Measurements from ENCODE around the gene ARHGAP26.

ARHGAP26 gene

DNA sequence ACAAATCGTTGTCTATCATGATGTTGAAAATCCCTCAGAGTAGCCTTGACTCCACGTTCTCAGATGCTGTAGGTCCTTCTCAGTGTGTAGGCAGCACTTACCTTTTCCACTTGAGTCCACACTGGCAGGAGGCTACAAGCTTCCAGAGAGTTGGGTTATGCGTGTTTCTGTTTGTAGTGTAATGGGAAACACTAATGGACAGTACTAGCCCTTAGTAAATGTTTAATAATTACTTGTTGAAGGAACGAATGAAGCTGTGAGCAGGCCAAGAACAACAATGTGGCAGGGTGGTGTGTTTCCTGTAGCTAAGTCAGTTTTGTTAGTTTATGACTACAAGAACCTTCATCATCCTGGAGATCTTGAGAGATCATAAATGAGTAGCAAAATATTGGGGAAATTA lies 83.5 kb downstream of the ARHGAP26 start:
- no peak for DNase-seq

- no peak for DNase-seq
Measured at GRCh38 chr5:142856269-142856782, 86.1 kb downstream of the ARHGAP26 start.

DNA sequence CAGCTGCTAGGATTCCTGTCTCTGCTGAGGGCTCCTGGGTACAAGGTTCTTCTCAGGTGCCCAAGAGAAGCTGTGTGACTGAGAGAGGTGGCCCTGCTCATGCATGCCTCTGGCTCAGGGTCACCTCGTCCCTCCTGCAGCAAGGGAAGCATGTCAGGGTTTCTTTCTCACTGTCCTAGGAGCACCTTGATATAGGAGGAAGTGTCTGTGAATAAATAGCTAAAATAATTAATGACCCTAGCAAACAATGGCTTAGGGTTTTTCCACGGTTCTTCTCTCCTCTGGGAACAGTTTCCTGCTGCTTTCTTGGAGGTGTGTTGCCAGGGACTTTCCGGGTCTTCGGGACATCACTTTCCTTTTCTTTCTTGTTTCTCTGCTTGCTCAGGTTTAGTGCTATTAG lies 87.2 kb downstream of the ARHGAP26 start:
- DNase-seq, result no peak

GRCh38 chr5:142859037-142859436 lies 88.9 kb downstream of the ARHGAP26 start:
- DNase-seq, result no peak

DNA sequence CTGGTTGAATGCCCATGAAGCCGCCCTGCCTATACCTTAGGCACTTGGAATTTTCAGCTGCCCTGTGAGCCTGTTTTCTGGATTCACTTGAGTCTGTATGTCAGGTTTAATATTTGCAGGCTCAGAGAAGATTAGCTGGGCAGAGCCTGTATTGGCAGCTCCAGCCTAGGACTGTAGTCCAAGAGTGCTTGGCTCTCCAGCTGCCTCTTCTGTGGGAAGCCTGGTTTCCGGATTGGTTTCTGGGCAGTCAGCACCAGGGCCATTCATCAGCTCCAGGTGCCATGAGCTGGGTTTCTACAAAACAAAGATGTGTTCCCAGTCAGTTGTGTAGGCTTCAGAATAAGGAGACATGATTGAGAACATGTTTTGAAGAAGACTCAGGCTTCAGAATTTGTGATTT lies 90.1 kb downstream of the ARHGAP26 start:
- no peak for DNase-seq

GRCh38 chr5:142861011-142861410 lies 90.8 kb downstream of the ARHGAP26 start:
- no peak for DNase-seq

DNA sequence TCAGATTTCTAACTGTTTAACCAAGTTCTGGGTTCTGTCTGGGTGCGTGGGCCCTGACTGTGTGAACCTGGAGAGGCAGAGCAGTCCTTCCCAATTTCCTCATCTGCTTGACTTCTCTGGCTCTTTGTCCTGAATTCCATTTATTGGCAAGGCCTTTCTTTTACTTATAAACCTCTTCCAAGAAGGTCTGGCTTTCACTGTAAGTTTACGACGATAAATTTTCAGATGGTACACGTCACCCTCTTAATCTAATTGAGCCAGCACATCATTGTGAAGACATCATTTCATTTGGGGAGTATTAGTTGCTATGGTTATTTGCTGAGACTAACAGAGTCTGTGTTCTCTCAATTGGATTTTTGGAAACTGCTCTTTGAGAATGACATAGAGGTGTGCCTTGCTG lies 92.4 kb downstream of the ARHGAP26 start:
- no peak for DNase-seq

- DNase-seq, result no peak
Measured at GRCh38 chr5:142863856-142864255, 93.7 kb downstream of the ARHGAP26 start.

DNA sequence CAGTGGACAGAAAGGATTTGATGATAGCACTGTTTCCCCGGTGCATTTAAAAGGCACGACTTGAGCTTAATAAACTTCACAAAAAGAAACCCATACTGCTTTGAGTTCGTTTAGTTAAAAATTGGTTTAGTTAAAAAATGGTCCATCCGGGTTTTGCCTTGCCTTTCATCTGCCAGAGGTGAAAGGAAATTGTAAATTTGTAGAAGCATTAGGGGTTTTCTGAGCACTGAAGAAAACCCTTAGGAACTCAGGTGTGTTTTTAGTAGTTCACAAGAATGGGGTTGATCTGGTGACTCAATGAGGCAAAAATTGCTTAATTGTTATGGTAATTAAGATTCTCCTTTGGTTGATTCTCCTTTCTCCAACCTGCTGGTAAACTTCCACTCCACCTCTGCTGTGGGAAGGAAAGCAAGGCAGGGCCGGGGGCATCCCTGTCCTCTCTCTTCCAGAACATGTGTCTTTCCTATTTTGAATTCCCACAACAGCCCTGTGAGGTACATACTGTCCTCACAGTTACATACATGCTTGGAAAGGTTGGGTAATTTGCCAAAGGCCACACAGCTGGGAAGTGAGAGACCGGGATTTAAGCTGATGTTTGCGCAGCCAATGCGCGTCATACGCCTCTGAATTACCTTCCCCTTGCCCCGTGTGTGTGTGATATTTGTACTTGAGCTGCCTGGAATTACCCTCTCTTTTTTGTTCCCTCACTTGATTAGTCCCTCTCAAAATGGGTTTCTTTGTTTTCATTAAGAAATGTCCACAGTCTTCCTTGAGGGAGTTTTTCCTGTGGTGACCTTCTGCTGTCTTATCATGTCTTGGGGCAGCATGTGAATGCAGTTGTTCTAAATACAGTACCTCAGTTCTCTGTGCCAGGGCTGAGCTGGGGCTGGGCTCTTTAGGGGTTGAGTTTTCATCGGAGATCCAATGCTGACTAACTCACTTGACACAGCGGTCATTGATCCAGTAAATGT lies 94.4 kb downstream of the ARHGAP26 start:
- DNase-seq, result peak in 1 of 6 experiments; percentile 9

GRCh38 chr5:142865631-142866030 lies 95.5 kb downstream of the ARHGAP26 start:
- no peak for DNase-seq

GRCh38 chr5:142866563-142867275 lies 96.5 kb downstream of the ARHGAP26 start:
- peak in 5 of 6 experiments; percentile 5 to 67 (median 21) for DNase-seq

DNA sequence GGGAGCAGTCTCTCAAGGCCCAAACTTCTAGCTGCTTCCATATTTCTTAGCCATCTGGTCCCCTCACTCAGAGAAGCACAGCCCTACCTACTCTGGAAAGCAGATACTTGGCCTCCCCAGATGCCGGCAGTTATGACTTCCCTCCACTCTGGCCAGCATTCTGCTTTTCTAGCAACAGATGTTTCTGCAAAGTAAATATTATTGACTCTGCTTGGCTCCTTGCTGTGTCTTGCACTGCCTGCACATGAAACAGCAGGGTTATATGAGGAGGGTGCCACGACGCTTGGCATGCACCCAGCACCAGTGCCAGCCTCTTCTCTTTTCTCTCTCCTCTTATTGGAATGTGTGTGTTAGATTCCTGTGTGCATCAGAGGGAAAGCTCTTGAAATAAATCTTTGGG lies 99.7 kb downstream of the ARHGAP26 start:
- DNase-seq, result no peak

- no peak for DNase-seq
Measured at GRCh38 chr5:142870532-142871362, 100.6 kb downstream of the ARHGAP26 start.

DNA sequence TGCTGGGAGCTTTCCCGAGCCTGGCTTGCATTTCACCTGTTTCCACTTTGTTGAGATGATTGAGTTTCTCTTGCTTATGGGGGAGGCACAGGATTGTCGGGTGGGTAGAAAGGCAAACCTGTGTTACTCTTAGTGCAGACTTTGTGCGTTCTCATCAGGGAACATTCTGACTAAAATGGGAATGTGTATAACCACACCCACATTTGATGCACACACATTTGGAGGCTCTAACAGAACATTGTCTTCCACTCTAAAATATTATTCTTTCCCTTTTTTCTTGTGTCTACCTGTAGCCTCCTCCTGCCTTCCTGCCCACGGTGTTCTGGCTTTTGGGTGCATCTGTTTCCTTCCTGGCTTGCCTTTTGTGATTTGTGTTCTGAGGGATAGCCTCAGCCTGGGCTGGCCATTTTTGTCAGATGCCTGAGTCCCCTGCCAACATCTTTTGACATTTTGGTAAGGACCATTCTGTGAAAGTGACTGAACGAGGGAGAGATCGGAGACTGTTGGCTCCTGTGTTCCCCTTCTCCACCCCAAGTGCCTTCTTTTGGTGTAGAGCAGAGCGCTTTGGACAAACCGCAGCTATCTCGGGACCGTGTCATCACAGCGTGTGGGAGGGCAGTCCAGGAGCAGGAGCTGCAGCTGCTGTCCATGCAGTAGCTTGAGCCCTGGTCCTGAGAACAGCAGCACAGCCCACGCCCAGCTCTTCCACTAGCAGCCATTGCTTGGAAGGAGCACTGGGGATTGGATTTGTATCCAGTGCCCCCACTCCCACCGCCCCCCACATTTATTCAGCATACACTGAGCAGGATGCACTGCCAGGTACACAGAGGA lies 101.4 kb downstream of the ARHGAP26 start:
- no peak for DNase-seq

- no peak for DNase-seq
Measured at GRCh38 chr5:142872217-142872616, 102.0 kb downstream of the ARHGAP26 start.

- DNase-seq, result no peak
Measured at GRCh38 chr5:142872795-142873194, 102.6 kb downstream of the ARHGAP26 start.

DNA sequence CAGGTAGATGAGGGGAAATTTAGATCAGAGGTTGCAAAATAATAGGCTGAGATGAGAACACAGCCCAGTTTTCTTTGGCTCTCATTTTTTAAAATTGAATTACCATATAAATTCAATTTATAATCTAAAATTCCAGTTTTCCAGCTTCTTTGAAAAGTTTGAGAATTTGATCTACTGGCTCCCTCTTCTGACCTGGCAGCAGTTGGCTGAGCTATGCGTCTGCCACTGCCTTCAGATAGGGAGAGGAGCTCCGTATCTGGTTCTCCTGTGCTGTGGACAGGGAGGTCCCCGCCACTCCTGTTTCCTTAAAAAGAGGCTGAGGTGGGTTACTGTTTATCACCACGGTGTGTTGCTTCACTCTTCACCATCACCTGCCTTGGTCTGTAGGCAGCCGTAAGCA lies 103.7 kb downstream of the ARHGAP26 start:
- no peak for DNase-seq

GRCh38 chr5:142874540-142874939 lies 104.4 kb downstream of the ARHGAP26 start:
- DNase-seq, result no peak

DNA sequence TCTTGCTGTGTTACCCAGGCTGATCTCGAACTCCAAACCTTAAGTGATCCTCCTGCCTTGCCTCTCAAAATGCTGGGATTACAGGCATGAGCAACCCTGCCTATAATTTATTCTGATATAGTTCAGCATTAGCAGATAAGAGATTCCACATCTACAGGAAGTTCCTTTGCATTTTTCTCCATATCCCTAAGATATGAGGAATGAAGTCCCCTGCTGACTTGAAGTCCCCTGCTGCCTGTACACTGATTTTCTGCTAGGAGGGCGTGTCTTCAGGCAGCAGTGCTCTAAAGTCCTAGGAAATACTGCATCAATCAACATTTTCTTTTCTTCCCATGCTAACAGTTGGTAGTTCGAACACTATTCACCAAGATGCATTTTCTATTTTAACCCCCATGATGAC lies 105.8 kb downstream of the ARHGAP26 start:
- no peak for DNase-seq

DNA sequence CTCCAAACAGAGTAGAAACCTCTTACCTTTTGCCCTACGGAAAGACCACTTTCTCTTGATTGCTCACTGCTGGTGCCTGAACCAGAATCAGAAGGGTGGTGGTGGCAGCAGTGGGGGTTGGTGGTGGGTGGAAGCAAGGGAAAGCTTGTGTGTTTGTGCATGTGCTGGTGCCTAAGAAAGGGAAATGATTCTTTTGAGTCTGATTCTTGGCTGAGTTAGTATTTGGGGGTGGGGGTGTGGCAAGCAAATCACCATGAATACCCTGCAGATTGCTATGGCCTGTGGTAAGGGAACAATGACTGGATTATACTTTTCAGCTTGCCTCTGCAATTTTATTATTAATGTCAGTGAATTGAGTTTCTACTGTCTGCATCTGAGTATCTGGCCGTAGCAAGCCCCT lies 106.6 kb downstream of the ARHGAP26 start:
- DNase-seq, result no peak

- no peak for DNase-seq
Measured at GRCh38 chr5:142878111-142878510, 107.9 kb downstream of the ARHGAP26 start.

- DNase-seq, result no peak
Measured at GRCh38 chr5:142878638-142879037, 108.5 kb downstream of the ARHGAP26 start.

Measured in stimulated activated naive CD4-positive, alpha-beta T cell (primary cell).